A204.1 (cell line): ENCODE results near the gene PDE9A.

ENCODE experiments used
- FAIRE-seq: peaks from 2 replicates; lab custom pipeline; 2012; peaks lifted over from hg19 to GRCh38; lab: Jason Lieb, UNC

The PDE9A gene

GRCh38 chr21:42644223-42645208 is 8.9 kb upstream of the PDE9A start:
- FAIRE-seq: no peak

- no peak for FAIRE-seq
Measured at GRCh38 chr21:42645211-42646075, 8.0 kb upstream of the PDE9A start.

GRCh38 chr21:42646076-42646825 is 7.2 kb upstream of the PDE9A start:
- FAIRE-seq: no peak

- FAIRE-seq: no peak
Measured at GRCh38 chr21:42646836-42647235, 6.6 kb upstream of the PDE9A start.

GRCh38 chr21:42648606-42649005 is 4.8 kb upstream of the PDE9A start:
- FAIRE-seq: no peak

- FAIRE-seq: no peak
Measured at GRCh38 chr21:42649122-42650032, 4.0 kb upstream of the PDE9A start.

GRCh38 chr21:42650033-42650370 is 3.4 kb upstream of the PDE9A start:
- FAIRE-seq: no peak

GRCh38 chr21:42650441-42651421 is 2.7 kb upstream of the PDE9A start:
- no peak for FAIRE-seq

- FAIRE-seq: no peak
Measured at GRCh38 chr21:42651515-42652401, 1.7 kb upstream of the PDE9A start.

GRCh38 chr21:42652527-42653230 is 742 bp upstream of the PDE9A start:
- FAIRE-seq: no peak

- no peak for FAIRE-seq
Measured at GRCh38 chr21:42654179-42654912, 925 bp downstream of the PDE9A start.

GRCh38 chr21:42654913-42655795 is 1.7 kb downstream of the PDE9A start:
- FAIRE-seq: no peak

GRCh38 chr21:42655796-42656770 is 2.7 kb downstream of the PDE9A start:
- no peak for FAIRE-seq

GRCh38 chr21:42656872-42657271 is 3.5 kb downstream of the PDE9A start:
- FAIRE-seq: no peak

- no peak for FAIRE-seq
Measured at GRCh38 chr21:42657676-42658319, 4.4 kb downstream of the PDE9A start.
